Measurements from ENCODE around the gene SYT4. TPM values are rescaled to one million over a fixed set of nuclear protein-coding genes. Genes with fewer than 3 reads are reported as not detected.

The SYT4 gene
- not detected in 2 replicates for total RNA-seq

GRCh38 chr18:43277164-43277600 lies at the start of gene SYT4:
Gene SYT4 (minus strand): TSS chr18:43277490. CDS start chr18:43277281, 209 bp downstream.

Other genes with a start within 250 kb of the SYT4 start
- not detected in 2 replicates for gene RIT2, start 161.8 kb downstream of the SYT4 start, total RNA-seq